GM18873 (cell line): ENCODE results near the gene OR51M1.
"Not testable (repeated sequence)": the region's sequence is repeated elsewhere in the genome, so short reads cannot be mapped to it uniquely, and the experiment has no call there.

Source experiments
- ATAC-seq: cut with Tn5 transposase; IDR thresholded peaks from one replicate; pipeline ENCODE4 v1.9.1; 2021; ENCODE audit warnings: mild to moderate bottlenecking, moderate library complexity, moderate number of reproducible peaks; ENCODE audit not compliant: unreplicated experiment, low FRiP score

The OR51M1 gene, protein sequence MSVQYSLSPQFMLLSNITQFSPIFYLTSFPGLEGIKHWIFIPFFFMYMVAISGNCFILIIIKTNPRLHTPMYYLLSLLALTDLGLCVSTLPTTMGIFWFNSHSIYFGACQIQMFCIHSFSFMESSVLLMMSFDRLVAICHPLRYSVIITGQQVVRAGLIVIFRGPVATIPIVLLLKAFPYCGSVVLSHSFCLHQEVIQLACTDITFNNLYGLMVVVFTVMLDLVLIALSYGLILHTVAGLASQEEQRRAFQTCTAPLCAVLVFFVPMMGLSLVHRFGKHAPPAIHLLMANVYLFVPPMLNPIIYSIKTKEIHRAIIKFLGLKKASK

DNA sequence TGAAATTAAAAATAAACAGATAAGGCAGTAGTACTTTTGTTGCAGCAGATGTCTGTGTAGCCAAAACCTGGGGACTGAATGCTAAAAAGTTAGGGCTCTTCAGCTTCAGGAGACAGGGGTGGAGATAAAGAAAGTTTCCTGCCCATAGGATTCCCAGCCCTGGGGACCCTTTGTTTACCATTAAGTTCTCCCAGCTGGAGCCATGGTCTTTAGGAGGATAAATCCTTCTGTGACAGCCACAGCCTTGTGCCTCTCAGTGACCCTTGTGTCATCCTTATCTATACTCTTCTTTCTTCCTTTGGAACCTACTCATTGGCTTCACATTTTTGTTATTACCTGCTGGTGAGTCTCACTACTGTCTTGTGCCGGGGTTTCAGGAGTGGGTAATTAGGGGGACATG is at the start of gene OR51M1:
TSS of gene OR51M1 (plus strand) at position 237 of the 400 bp plus-strand sequence. CDS start 5,587 bp downstream, outside the sequence.
- ATAC-seq: no peak

DNA sequence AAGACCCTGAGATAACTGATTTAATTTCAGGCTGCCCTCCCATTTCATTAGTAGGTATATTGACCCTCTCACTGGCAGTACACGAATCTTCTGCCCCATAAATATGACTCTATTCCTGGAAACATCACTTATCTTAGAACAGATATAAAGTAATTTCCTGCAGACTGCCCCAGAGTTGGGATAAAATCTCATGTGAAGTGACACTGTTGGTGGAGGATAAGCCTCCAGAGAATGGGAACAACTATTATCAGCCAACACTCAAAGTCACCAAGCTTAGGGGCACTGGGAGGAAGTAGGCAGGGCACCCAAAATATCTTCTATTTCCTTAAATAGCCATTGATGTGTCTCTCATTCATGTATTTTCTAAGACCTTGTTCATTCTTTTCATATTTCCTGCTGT is 48.4 kb upstream of the OR51M1 start:
- no peak for ATAC-seq

DNA sequence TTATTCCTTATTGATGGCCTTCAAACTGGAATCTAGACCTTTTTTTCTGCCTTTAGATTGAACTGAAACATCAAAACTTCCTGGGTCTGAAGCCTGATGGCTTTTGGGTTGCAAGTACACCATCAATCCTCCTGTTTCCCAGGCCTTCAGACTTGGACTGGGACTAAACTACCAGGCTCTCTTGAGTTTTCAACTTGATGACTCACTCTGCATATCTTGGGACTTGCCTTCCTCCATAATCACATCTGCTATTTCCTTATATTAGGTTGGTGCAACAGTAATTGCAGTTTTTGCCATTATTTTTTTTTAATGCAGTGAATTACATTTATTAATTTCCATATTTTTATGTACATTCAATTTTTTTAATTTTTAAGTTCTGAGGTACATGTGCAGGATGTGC is 47.3 kb upstream of the OR51M1 start:
- ATAC-seq: no peak

DNA sequence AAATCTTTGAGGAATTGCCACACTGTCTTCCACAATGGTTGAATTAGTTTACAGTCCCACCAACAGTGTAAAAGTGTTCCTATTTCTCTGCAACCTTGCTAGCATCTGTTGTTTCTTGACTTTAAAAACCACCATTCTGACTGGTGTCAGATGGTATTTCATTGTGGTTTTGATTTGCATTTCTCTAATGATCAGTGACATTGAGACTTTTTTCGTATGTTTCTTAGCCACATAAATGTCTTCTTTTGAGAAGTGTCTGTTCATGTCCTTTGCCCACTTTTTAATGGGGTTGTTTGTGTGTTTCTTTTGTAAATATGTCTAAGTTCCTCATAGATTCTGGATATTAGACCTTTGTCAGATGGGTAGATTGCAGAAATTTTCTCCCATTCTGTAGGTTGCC is 46.4 kb upstream of the OR51M1 start:
- not testable (repeated sequence) for ATAC-seq

DNA sequence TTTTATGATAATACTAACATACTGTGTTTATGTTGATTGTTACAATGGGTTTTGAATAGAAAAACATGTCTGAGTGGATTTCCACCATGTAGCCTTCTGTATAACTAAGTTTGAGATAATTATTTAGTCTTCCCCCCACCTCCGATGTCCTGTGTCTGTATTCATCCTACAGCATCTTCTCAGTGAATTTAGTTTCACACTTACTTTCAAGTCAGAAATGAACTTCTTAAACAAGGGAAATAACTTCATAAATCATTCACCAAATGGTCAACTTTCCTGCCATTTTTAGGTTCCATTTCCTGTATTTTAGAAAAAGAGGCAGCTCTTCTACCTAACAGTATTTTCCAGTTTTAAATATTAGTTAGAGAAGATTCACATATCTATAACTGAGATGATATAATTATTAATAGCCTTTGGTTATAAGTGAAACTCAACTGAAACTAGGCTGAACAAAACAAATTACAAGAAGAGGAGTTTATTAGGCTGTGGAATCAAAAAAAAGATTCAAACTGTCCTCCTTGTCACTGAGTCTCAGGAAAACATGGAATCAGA is 43.8 kb upstream of the OR51M1 start:
- ATAC-seq: peak; percentile 76

DNA sequence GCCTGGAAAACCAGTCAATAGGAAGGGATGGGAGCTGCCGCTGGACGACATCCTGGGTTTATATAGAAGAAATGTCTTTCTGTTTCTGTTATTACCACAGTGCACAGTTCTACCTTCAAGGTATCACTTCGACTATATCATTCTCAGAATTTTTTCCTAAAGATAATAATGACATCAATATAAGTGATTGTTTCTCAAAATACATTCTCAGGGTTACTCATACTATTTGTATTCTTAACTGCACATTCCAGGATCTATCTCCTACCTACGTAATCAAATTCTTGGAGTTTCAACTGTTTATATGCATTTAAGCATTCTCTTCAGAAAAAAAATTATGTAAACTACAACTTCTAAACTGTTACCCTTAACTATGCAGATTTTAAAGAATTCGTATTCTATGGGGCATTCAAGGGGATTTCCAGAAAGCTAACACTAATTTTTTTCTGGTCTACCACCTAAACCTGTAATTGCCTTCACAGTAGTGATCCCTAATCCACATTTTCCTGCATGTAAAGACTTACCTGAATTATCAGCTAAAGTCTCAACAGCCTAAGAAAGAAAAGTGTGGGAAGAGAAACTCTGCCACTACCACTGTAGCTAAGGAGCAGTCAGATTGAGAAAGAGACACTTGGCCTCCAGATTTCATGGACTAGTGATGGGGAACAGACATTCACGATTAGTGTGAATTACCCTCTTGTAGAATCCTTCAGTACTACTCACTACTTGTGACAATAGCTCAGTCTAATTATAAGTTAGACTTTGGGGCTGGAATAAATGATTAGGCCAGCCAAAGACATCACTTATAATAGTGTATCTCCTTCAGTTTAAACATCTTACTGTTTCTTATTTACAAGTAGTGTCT is 39.9 kb upstream of the OR51M1 start, which contains the start of gene OR51B5:
TSS of gene OR51B5 (minus strand) at position 51 of the 862 bp plus-strand sequence. CDS start at position 51, 0 bp downstream.
- no peak for ATAC-seq

DNA sequence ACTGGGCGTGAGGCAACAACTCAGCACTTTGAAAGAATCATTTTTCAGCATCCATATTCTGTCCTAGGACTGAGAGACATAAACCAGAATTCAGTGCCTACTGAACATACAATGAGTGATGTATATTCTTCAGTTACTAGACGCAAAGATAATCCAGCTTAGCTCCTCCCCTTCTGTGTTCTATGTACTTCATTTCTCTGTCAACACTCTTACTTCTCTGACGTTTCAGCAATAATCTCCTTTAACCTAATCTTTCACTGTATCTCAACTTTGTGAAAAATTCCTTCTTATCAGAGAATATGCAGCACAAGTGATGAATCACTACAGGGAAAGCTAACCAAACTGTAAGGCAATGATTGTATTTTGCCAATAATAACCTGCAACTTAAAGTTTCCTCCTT is 37.8 kb upstream of the OR51M1 start:
- no peak for ATAC-seq

DNA sequence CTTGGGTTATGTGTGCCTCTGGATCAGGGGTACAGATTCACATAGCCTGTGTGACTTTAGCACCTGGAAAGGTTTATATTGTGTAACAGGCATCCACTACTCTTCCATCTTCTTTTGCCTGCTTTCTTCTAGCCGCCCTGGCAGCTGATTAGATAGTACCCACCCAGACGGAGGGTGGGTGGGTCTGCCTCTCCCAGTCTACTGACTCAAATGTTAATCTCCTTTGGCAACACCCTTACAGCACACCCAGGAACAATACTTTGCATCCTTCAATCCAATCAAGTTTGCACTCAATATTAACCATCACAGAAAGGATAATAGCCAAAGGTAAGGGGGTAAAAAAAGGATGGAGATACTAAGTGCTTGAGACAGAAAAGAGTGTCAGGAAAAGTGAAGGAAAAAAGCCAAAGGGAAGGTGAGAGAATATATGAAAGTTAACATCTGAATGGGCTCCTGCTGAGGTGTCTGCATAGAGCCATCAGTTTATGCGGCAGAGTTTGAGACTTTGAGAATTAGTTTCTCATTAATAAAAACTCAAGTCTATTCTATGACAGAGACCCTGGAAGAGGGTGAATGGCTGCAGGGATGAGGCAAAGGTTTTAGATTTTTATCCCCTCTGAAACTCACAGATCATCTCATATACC is 34.9 kb upstream of the OR51M1 start:
- no peak for ATAC-seq

DNA sequence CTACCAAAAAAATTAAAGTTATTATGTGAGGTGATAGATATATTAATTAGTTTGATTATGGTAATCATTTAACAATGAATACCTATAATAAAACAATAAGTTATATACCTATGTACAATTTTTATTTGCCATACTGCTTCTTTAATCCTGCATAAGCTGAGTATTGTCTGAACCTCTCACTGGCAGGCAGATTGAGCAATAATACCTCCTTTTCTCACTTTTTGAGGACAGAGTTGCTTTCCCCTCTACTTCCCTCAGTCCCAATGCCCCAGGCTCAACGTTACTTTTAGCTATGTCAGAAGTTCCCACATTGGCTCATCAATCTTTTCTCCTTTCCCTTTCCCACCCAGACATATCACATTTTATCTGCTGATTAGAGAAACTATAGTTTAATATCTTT is 34.1 kb upstream of the OR51M1 start:
- no peak for ATAC-seq

DNA sequence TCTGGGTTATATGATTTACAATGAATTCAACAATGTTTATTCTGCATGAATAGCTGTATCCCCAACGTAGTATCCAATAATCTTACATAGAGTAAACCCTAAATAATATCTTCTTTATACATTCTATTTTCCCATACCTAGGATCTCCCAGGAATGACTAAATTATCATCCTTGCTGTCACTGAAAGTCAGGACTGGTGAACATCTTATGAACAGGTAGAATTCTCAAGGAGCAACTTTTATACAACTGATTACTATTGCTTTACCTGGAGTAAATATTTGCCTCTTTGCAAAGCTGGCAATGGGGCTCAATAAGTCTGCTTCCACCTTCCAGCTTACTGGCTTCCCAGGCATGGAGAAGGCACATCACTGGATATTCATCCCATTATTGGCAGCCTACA is 32.4 kb upstream of the OR51M1 start, which contains the start of gene OR51B6:
TSS of gene OR51B6 (plus strand) at position 301 of the 400 bp plus-strand sequence. CDS start at position 301, 0 bp downstream.
- ATAC-seq: no peak

DNA sequence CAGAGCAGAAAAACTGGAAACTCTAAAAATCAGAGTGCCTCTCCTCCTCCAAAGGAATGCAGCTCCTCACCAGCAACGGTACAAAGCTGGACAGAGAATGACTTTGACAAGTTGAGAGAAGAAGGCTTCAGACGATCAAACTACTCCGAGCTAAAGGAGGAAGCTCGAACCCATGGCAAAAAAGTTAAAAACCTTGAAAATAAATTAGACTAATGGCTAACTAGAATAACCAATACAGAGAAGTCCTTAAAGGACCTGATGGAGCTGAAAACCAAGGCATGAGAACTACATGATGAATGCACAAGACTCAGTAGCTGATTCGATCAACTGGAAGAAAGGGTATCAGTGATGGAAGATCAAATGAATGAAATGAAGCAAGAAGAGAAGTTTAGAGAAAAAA is 27.6 kb upstream of the OR51M1 start:
- not testable (repeated sequence) for ATAC-seq

DNA sequence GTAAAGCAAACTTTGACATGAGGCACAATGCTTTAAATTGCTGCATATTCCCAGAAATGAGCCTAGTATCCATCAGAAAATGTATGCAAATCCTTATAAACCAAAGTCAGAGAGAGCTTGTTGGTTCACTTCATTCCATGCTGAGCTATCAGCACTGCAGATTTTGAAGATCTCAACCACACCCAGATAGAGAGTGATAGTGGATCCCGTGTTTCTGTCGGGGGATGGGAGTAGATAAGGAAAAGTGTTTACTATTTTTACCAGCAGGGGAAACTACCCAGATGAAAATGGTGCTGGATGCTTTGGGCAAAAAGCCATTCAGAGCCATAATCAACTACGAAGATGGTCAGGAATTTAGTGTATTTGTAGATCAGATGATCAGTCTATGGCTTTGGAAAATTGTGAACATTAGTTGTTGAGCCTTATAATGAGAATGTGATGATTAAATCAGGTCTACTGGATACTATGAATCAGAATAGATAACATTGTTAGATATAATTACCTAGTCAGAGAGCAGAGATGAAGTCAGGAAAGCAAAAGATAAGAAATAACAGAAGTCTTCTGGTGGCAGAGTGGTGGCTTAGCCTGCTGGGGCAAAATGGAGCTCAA is 21.5 kb upstream of the OR51M1 start:
- no peak for ATAC-seq

DNA sequence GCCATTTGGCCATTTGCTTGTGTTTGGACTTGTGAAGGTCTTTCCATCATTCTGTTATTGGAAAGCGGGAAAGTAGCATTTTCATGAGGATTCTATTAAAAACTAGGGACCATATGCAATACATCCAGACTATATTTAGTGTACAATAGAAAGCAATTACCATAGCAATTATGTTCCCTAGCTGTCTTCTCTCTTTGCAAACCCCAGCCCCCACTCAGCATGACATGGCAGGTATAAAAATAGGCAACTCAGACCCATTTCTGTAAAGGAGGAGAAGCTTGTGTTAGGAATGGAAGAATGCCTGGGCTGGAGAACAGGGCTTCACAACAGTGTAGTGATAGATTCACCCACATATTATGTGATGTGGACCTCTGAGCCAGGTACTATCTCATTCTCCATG is 19.9 kb upstream of the OR51M1 start:
- ATAC-seq: no peak

DNA sequence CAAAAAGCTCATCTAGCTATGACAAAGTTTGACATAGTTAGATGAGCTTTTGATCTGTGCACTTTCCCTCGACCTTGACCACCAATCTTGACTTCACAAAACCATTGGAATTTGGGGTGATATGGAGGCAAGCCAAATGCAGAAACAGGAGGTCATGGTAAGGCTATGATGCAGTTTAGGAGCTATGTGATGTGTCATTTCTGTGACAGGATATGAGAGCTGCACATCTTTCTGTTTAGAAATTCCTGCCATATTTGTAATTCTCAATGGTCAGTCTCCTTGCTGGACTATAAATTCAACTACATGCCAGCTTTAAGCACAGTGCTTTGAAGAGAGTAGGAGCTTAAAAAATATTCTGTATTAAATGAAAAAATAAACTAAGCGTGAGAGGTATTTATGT is 19.4 kb upstream of the OR51M1 start:
- ATAC-seq: no peak

DNA sequence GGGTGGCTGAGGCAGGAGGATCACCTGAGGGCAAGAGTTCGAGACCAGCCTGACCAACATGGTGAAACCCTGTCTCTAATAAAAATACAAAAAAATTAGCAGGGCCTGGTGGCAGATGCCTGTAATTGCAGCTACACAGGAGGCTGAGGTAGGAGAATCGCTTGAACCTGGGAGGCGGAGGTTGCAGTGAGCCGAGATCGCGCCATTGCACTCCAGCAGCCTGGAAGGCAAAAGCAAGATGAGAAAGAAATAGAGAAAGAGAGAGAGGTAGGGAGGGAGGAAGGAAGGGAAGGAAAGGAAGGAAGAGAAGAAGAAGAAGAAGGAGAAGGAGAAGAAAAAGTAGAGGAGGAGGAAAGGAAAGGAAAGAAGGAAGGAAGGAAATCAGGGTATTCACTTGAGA is 17.2 kb upstream of the OR51M1 start:
- not testable (repeated sequence) for ATAC-seq

DNA sequence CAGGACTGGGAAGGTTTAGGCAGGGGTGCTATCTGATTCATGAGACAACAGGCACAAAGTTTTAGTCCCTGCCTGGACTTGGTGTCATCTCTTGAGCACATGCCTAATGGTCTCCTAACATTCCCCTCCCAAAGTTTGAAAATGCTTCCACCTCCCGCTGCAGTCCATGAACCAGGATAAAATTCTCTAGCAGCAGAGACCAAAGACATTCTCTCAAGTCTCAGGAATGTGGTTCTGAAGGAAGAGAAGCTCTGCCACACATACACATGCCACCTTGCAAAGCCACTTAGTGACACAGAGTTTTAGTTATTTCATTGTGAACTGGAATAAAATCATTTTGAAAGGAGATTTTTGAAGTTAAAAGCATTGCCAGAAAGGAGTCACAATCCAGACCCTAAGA is 16.8 kb upstream of the OR51M1 start:
- no peak for ATAC-seq

DNA sequence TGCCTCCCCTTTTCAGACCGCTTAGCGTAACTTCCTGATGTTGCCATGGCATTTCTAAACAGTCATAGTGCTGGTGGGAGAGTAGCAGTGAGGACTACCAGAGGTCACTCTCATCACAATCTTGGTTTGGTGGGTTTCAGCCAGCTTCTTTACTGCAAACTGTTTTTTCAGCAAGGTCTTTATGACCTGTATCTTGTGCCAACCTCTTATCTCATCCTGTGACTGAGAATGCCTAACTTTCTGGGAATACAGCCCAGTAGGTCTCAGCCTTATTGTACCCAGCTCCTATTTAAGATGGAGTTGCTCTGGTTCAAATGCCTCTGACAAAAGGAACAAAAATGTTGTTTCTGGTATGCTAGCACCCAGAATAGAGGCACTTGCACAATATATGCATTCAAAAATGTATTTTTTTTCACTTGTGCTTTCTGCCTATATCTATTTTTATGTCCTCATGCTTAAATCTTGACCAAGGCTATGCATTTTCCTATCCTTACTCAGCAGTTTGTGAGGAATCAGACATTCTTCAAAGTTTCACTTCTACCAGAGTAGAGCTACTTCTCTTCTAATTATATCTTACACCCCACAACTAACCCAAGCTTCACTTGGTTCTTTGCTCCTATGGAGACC is 16.1 kb upstream of the OR51M1 start:
- no peak for ATAC-seq

DNA sequence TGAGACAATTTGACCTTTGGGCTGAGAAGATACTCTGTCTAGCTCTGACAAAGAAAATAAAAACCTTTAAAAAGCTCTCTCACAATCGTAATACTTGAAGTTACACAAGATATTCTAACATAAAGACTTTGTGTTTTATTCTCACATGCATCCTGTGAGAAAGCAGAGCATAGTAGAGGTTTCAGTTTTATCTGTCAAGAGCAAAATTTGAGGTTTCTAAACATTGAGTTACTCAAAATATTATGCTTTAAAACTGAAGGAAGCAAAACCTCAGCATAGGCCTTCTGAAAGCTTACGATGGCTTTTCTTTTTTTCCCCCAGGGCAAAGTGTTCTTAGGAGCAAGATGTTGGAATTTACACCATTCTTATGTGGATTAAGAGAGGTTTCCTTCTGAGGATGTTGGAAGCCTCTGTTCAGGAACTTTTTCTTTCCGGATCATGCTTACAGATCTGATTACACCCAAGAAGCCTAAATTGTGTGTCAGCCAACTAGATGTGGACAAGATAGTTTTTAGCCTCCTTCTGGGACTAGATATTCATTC is 15.0 kb upstream of the OR51M1 start:
- no peak for ATAC-seq

DNA sequence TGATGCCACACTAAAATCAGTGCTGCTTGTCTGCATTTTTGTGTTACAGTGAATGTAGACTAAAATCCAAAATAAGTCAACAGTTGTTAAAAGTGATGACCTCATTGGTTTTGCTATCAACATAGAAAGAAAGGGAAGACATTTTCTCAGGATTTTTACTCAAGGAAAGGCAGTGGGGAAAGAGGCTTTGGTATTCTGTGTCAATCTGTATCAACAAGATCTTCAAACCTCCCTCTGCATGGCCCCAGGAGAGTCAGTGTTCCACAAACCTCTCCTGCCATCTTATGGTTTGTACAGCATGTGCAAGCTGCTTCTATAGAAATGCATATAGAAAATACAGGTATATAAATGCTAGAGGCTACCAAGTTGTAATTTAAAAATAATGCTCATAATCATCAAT is 13.8 kb upstream of the OR51M1 start:
- ATAC-seq: no peak
